Left lung (tissue), 10 donors: ENCODE measurements around the gene ARTN. TPM values are rescaled to one million over a fixed set of nuclear protein-coding genes. Genes with fewer than 3 reads are reported as not detected.
A peak's percentile ranks its signal among the peaks of the same experiment; 100 is the strongest.

Experiments
- ATAC-seq: fragments of 200-7000 bp; cut with Tn5 transposase; one replicate; pipeline ENCODE4 v1.9.1; 2020; ENCODE audit warnings: moderate library complexity
- DNase-seq, 4 donors: peaks; one replicate each; pipeline ENCODE4 v3.0.0-alpha.2; 2013 to 2020
- H3K27ac ChIP-seq, 2 donors: fragments of 200-600 bp; sonication (generic) in 1 of 2; one replicate each; pipeline versions ENCODE4 v1.5.0 to v1.8.0; 2020 to 2021
- H3K27me3 ChIP-seq, 2 donors: fragments of 200-600 bp; sonication (generic) in 1 of 2; one replicate each; pipeline versions ENCODE4 v1.5.0 to v1.8.0; 2020 to 2021
- H3K36me3 ChIP-seq, 2 donors: fragments of 200-600 bp; sonication (generic) in 1 of 2; one replicate each; pipeline versions ENCODE4 v1.5.0 to v1.8.0; 2020 to 2021
- H3K4me1 ChIP-seq, 2 donors: fragments of 200-600 bp; one replicate each; pipeline ENCODE4 v1.8.0; 2021
- H3K4me3 ChIP-seq, 2 donors: fragments of 200-600 bp; sonication (generic) in 1 of 2; one replicate each; pipeline versions ENCODE4 v1.5.0 to v1.8.0; 2020 to 2021; ENCODE audit warnings: mild to moderate bottlenecking in 1 of 2
- H3K9me3 ChIP-seq, 2 donors: fragments of 200-600 bp; sonication (generic) in 1 of 2; one replicate each; pipeline versions ENCODE4 v1.5.0 to v1.8.0; 2020 to 2021
- CTCF ChIP-seq, 2 donors: fragments of 200-600 bp; sonication (generic) in 1 of 2; IDR thresholded peaks; one replicate each; pipeline versions ENCODE4 v1.5.0 to v1.8.0; 2021; ENCODE audit warnings: antibody characterized with exemption in 2 of 2
- intact Hi-C, 2 donors: fragments of 100-400 bp; cut with DNase I; formaldehyde crosslinking; loops; one replicate each; pipeline versions ENCODE4 v1.11.2 to v1.14.2; 2022
- polyA plus RNA-seq, 6 donors: library from polyadenylated mRNA; unstranded; fragments of 120-200 nt; gene quantifications; one replicate each; pipeline ENCODE4 v1.2.1, GENCODE V29; 2013; ENCODE audit not compliant: insufficient read length in 6 of 6
- total RNA-seq, 2 donors: library from RNA; stranded (reverse); fragmentation: NEBNext Ultra II Directional; extraction: Animal tissue kit (Norgen Biotek cat#: 25700); gene quantifications; one replicate each; pipeline ENCODE4 v1.2.1, GENCODE V29; 2021
- donor health status: DM: no; HTN: yes; CAD: no.
- donor health status: DM: no; HTN: no; CAD: no.

The ARTN gene
- total and polyA plus RNA-seq, 8 donors: 1.8 to 4.2 (median 2.5) TPM

- peaks cover 0 to 2% of the 10 kb centered on the region in 2 donors for H3K36me3 ChIP-seq
- no peak overlapping the region for H3K4me3 ChIP-seq
- H3K9me3 ChIP-seq: no peaks in the 10 kb centered on the region
- H3K27ac ChIP-seq: no peak overlapping the region
- ATAC-seq (no peak), DNase-seq (no peak)
- intact Hi-C loops: loop anchor here in 1 of 2 donors (10.0 kb wide), 1 partner anchor 167 kb away; no protein-coding TSS in a partner anchor
- H3K27me3 ChIP-seq: peaks cover 0 to 44% of the 10 kb centered on the region in 2 donors
- TF ChIP-seq CTCF (IDR thresholded peaks at IDR 0.05): no peak
- H3K4me1 ChIP-seq: peaks cover 8 to 39% of the 10 kb centered on the region in 2 donors
Measured at GRCh38 chr1:43931711-43932660, 1.6 kb upstream of the ARTN start.

- Histone ChIP-seq H3K4me3 (peak overlapping the region; percentile 21 to 36), H3K27me3 (peaks cover 0 to 45% of the 10 kb centered on the region in 2 donors), H3K36me3 (no peaks in the 10 kb centered on the region), H3K4me1 (peaks cover 8 to 39% of the 10 kb centered on the region in 2 donors), H3K9me3 (no peaks in the 10 kb centered on the region), H3K27ac (no peak overlapping the region)
- ATAC-seq (peak; percentile 2), DNase-seq (no peak)
- TF ChIP-seq CTCF (IDR thresholded peaks at IDR 0.05): no peak
- intact Hi-C loops: loop anchor here in 1 of 2 donors (10.0 kb wide), 1 partner anchor 168 kb away; no protein-coding TSS in a partner anchor
Measured at GRCh38 chr1:43932786-43933385, 715 bp upstream of the ARTN start.

- Histone ChIP-seq H3K9me3 (no peaks in the 10 kb centered on the region), H3K4me1 (peaks cover 8 to 39% of the 10 kb centered on the region in 2 donors)
- intact Hi-C loops: loop anchor here (2.0 to 10.0 kb wide), 2 partner anchors 168 to 170 kb away; no protein-coding TSS in a partner anchor
Measured at GRCh38 chr1:43934101-43934985, 742 bp downstream of the ARTN start.

GRCh38 chr1:43934986-43935324 is 1.4 kb downstream of the ARTN start:
- H3K4me3 ChIP-seq: no peak overlapping the region
- no peaks in the 10 kb centered on the region for H3K9me3 ChIP-seq
- ATAC-seq: no peak
- TF ChIP-seq CTCF (IDR thresholded peaks at IDR 0.05): peak; percentile 8 to 21
- peaks cover 0 to 45% of the 10 kb centered on the region in 2 donors for H3K27me3 ChIP-seq
- intact Hi-C loops: loop anchor here (2.0 to 10.0 kb wide), 2 partner anchors 168 to 170 kb away; no protein-coding TSS in a partner anchor
- H3K4me1 ChIP-seq: peaks cover 8 to 39% of the 10 kb centered on the region in 2 donors
- DNase-seq: no peak
- H3K27ac ChIP-seq: no peak overlapping the region
- no peaks in the 10 kb centered on the region for H3K36me3 ChIP-seq

More at GRCh38 chr1:43934101-43934985, 742 bp downstream of the ARTN start:
- peaks cover 0 to 45% of the 10 kb centered on the region in 2 donors for H3K27me3 ChIP-seq
- peak; percentile 81 to 93 for TF ChIP-seq CTCF (IDR thresholded peaks at IDR 0.05)
- peak overlapping the region; percentile 21 to 36 for H3K4me3 ChIP-seq
- no peaks in the 10 kb centered on the region for H3K36me3 ChIP-seq
- no peak overlapping the region for H3K27ac ChIP-seq
- ATAC-seq: peak; percentile 87
- peak; percentile 44 to 88 (median 67) for DNase-seq
